ENCODE results near the gene SLC11A2. TPM values are rescaled to one million over a fixed set of nuclear protein-coding genes. Genes with fewer than 3 reads are reported as not detected.

The SLC11A2 gene
- total RNA-seq, 1 donor from 2014 or later = 40.0 TPM

GRCh38 chr12:51071663-51072062 lies 45.5 kb upstream of the SLC11A2 start:
- Mint-ChIP-seq H3K9me3 (ENCODE audit: unreplicated experiment) (no peaks in the 10 kb centered on the region), H3K4me1 (ENCODE audit: low read depth, unreplicated experiment) (peaks cover 22% of the 10 kb centered on the region), H3K27me3 (ENCODE audit: low read depth, unreplicated experiment) (no peaks in the 10 kb centered on the region), H3K36me3 (ENCODE audit: low read depth, unreplicated experiment) (peaks cover 14% of the 10 kb centered on the region), H3K4me3 (ENCODE audit: unreplicated experiment) (no peak overlapping the region), H3K27ac (ENCODE audit: unreplicated experiment) (peak overlapping the region; percentile 7)
- Histone ChIP-seq H2AFZ (ENCODE audit: low read depth, low read length) (no peak overlapping the region), H3K9ac (ENCODE audit: low read length) (no peak overlapping the region), H3K4me3 (ENCODE audit: insufficient read depth, low read depth, low read length) (no peak overlapping the region), H4K20me1 (ENCODE audit: insufficient read depth, low read length) (peaks cover 45% of the 10 kb centered on the region), H3K4me1 (ENCODE audit: insufficient read depth, low read length) (no peaks in the 10 kb centered on the region), H3K9me3 (ENCODE audit: insufficient read depth, low read depth, low read length) (no peaks in the 10 kb centered on the region), H3K4me2 (ENCODE audit: low read length) (no peak overlapping the region), H3K27ac (ENCODE audit: low read depth, low read length) (no peak overlapping the region), H3K36me3 (ENCODE audit: insufficient read depth, low read length) (peaks cover 41% of the 10 kb centered on the region), H3K79me2 (ENCODE audit: insufficient read depth, low read length) (peaks cover 32% of the 10 kb centered on the region), H3K27me3 (ENCODE audit: insufficient read depth, low read length) (no peaks in the 10 kb centered on the region)
- DNase-seq (ENCODE audit: low read depth) = no peak
- FAIRE-seq = no peak
- TF ChIP-seq CTCF (IDR thresholded peaks at IDR 0.05; ENCODE audit: insufficient read depth, low read depth, low read length) = no peak
- no peak for TF ChIP-seq EZH2 (IDR thresholded peaks at IDR 0.05; ENCODE audit: insufficient read depth, low read length)

GRCh38 chr12:51070004-51070403 lies 43.8 kb upstream of the SLC11A2 start:
- H3K27ac Mint-ChIP-seq (ENCODE audit: unreplicated experiment) = no peak overlapping the region

More at GRCh38 chr12:51070004-51070403, 43.8 kb upstream of the SLC11A2 start:
- H3K27ac ChIP-seq (ENCODE audit: low read depth, low read length) = no peak overlapping the region
- H3K4me3 Mint-ChIP-seq (ENCODE audit: unreplicated experiment) = no peak overlapping the region
- no peaks in the 10 kb centered on the region for H3K4me1 ChIP-seq (ENCODE audit: insufficient read depth, low read length)
- TF ChIP-seq CTCF (IDR thresholded peaks at IDR 0.05; ENCODE audit: insufficient read depth, low read depth, low read length) (no peak), EZH2 (IDR thresholded peaks at IDR 0.05; ENCODE audit: insufficient read depth, low read length) (no peak)
- peaks cover 10% of the 10 kb centered on the region for H3K4me1 Mint-ChIP-seq (ENCODE audit: low read depth, unreplicated experiment)
- H3K9me3 ChIP-seq (ENCODE audit: insufficient read depth, low read depth, low read length) = no peaks in the 10 kb centered on the region
- no peak for FAIRE-seq
- no peak for DNase-seq (ENCODE audit: low read depth)
- no peak overlapping the region for H3K4me3 ChIP-seq (ENCODE audit: insufficient read depth, low read depth, low read length)
- H3K27me3 ChIP-seq (ENCODE audit: insufficient read depth, low read length) = no peaks in the 10 kb centered on the region
- H3K36me3 ChIP-seq (ENCODE audit: insufficient read depth, low read length) = peaks cover 50% of the 10 kb centered on the region
- peaks cover 16% of the 10 kb centered on the region for H3K79me2 ChIP-seq (ENCODE audit: insufficient read depth, low read length)
- H2AFZ ChIP-seq (ENCODE audit: low read depth, low read length) = no peak overlapping the region
- H4K20me1 ChIP-seq (ENCODE audit: insufficient read depth, low read length) = peaks cover 28% of the 10 kb centered on the region
- no peaks in the 10 kb centered on the region for H3K27me3 Mint-ChIP-seq (ENCODE audit: low read depth, unreplicated experiment)
- peaks cover 18% of the 10 kb centered on the region for H3K36me3 Mint-ChIP-seq (ENCODE audit: low read depth, unreplicated experiment)
- no peak overlapping the region for H3K4me2 ChIP-seq (ENCODE audit: low read length)
- no peaks in the 10 kb centered on the region for H3K9me3 Mint-ChIP-seq (ENCODE audit: unreplicated experiment)
- no peak overlapping the region for H3K9ac ChIP-seq (ENCODE audit: low read length)

Measured in astrocyte (in vitro differentiated cells and primary cell).